ENCODE measurements around the gene SNX13. TPM values are rescaled to one million over a fixed set of nuclear protein-coding genes. Genes with fewer than 3 reads are reported as not detected.

SNX13 gene
- total RNA-seq, 6 experiments from 2014 or later: 29.0 to 33.1 (median 30.3) TPM

DNA sequence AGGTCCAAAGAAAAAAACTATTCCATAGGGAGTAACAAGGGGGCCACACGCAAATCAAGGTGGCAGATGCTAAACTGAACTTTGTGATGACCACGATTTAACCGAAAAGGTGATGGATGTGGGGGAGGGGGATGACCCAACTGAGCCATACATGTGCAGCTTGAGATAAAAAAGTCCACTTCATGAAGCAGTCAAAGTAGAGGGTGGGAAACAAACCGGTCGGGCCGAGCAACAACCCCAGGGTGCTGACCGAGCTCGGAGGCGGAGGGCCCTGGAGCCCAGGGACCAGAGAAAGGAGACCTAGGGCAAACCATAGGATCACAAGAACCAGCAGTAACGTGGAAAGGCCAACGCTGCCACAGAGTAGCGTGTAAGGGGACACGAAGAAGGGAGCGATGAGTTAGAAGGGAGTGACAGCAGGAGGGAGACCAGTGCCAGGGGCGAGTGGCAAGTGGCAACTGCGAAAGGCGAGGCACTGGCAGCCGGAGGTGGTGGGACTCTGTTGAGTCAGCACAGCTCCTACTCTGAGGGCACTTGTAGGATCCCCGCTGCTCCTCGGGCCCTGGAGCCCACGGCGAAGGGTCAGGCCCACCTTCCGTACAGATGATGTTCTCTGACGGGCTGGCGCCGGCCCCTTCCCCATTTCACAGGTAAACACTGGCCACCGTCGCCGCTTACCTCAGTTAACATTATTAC lies 540 bp downstream of the SNX13 start:
- Mint-ChIP-seq H3K4me1 (ENCODE audit: low read depth) (peaks cover 39% of the 10 kb centered on the region), H3K27ac (peak overlapping the region; percentile 97), H3K4me3 (peak overlapping the region; percentile 99), H3K27me3 (ENCODE audit: insufficient read depth) (no peaks in the 10 kb centered on the region; the same call in 1 of the 2 replicates), H3K9me3 (no peaks in the 10 kb centered on the region), H3K36me3 (ENCODE audit: low read depth) (no peaks in the 10 kb centered on the region)
- TF ChIP-seq, protein P1, sequence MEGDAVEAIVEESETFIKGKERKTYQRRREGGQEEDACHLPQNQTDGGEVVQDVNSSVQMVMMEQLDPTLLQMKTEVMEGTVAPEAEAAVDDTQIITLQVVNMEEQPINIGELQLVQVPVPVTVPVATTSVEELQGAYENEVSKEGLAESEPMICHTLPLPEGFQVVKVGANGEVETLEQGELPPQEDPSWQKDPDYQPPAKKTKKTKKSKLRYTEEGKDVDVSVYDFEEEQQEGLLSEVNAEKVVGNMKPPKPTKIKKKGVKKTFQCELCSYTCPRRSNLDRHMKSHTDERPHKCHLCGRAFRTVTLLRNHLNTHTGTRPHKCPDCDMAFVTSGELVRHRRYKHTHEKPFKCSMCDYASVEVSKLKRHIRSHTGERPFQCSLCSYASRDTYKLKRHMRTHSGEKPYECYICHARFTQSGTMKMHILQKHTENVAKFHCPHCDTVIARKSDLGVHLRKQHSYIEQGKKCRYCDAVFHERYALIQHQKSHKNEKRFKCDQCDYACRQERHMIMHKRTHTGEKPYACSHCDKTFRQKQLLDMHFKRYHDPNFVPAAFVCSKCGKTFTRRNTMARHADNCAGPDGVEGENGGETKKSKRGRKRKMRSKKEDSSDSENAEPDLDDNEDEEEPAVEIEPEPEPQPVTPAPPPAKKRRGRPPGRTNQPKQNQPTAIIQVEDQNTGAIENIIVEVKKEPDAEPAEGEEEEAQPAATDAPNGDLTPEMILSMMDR (IDR thresholded peaks at IDR 0.05): no peak
- peak; percentile 18 for DNase-seq

DNA sequence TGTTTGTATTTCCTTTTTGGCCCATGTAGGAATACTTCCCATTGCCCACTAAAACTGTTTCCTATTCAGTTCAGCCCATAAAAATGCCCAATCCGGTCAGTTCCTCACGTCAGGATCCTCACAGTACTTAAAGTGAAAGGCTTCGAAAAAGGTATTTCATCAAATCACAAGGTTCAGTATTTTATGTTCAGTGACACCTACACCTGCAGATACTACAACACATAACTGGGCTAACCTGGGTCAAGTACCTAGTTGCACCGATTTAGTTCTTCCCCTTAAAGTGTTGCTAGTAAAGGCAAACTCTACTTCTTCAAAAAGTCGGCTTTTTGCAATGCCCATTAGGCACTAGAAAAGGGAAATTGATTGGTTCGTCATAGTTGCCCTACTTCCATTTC lies 1.1 kb downstream of the SNX13 start:
- no peaks in the 10 kb centered on the region; the same call in 1 of the 2 replicates for H3K27me3 Mint-ChIP-seq (ENCODE audit: insufficient read depth)
- TF ChIP-seq, protein P1 (IDR thresholded peaks at IDR 0.05): no peak
- no peaks in the 10 kb centered on the region for H3K36me3 Mint-ChIP-seq (ENCODE audit: low read depth)

DNA sequence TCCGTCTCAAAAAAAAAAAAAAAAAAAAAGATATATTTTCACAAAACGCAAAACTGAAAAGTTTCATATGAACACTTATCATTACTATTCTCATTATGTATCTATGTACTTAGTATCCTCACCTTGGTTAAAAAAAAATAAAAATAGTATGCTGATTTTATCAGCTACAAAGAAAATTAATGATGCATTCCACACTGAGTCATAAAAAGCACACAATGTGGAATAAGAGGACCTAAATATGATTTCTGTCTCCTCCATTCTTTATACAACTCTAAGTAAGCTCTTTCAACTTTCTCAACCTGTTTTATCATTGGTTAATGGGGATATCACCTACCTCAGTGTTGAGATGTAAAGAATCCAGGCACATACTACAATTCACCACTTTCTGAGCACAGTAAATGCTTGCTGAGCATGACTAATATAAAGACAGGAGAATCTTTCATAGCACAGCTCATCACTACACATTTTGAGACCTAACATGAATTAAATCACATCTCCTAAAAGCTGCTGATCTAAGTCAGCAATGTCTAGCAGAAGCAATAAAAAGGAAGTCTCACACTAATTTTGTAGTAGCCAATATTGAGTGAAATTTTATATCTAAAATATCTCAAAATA lies 2.7 kb downstream of the SNX13 start:
- Mint-ChIP-seq H3K27ac (peak overlapping the region; percentile 29), H3K4me3 (peak overlapping the region; percentile 99), H3K36me3 (ENCODE audit: low read depth) (no peaks in the 10 kb centered on the region), H3K27me3 (ENCODE audit: insufficient read depth) (no peaks in the 10 kb centered on the region; the same call in 1 of the 2 replicates), H3K9me3 (no peaks in the 10 kb centered on the region), H3K4me1 (ENCODE audit: low read depth) (peaks cover 54% of the 10 kb centered on the region)
- TF ChIP-seq, protein P1 (IDR thresholded peaks at IDR 0.05): no peak
- DNase-seq: no peak

More for the DNA sequence above, 1.1 kb downstream of the SNX13 start:
- DNase-seq: peak; percentile 21
- peak overlapping the region; percentile 97 for H3K27ac Mint-ChIP-seq
- H3K4me1 Mint-ChIP-seq (ENCODE audit: low read depth): peaks cover 40% of the 10 kb centered on the region
- no peaks in the 10 kb centered on the region for H3K9me3 Mint-ChIP-seq
- H3K4me3 Mint-ChIP-seq: peak overlapping the region; percentile 99

DNA sequence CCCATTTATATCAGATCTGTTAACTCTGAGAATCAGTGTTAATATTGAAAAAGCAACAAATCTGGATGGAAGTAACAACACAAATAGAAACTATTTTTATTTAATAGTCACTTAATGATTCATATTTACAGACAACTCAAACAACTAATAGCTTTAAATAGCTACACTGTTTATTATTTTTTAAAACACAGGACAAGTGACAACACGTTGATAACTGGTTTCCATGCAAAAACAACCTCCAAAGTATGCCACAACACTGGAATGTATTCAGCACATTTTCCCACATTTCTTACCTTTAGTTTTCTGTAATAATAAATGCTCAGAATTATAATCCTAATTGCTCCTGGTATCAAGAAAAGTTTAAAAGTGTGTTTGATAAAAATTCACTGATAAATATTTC lies 4.0 kb downstream of the SNX13 start:
- no peak overlapping the region for H3K4me3 Mint-ChIP-seq
- no peak overlapping the region for H3K27ac Mint-ChIP-seq
- H3K4me1 Mint-ChIP-seq (ENCODE audit: low read depth): peaks cover 59% of the 10 kb centered on the region
- H3K27me3 Mint-ChIP-seq (ENCODE audit: insufficient read depth): no peaks in the 10 kb centered on the region; the same call in 1 of the 2 replicates
- TF ChIP-seq, protein P1 (IDR thresholded peaks at IDR 0.05): no peak
- no peaks in the 10 kb centered on the region for H3K9me3 Mint-ChIP-seq
- H3K36me3 Mint-ChIP-seq (ENCODE audit: low read depth): no peaks in the 10 kb centered on the region
- DNase-seq: no peak

DNA sequence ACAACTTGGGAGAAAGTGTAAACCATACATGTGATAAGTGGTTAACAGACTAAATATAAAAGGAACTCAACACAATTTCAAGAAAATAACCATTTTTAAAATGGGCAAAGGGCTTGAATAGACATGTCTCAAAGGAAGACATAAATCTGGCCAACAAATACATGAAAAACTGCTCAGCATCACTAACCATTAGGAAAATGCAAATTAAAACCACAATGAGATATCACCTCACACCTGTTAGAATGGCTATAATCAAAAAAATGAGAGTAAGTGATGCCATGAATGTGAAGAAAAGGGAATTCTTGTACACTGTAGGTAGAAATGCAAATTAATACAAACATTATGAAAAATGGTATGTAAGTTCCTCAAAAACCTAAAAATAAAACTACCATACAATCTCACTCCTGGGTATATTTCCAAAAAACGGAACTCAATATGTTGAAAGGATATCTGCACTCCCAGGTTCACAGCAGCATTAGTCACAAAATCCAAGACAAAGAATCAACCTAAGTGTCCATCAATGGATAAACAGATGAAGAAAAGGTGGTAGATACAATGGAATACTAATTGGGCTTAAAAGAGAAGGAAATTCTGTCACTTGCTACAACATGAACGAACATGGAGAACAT lies 5.6 kb downstream of the SNX13 start:
- H3K4me1 Mint-ChIP-seq (ENCODE audit: low read depth): peaks cover 61% of the 10 kb centered on the region
- no peaks in the 10 kb centered on the region for H3K9me3 Mint-ChIP-seq
- H3K4me3 Mint-ChIP-seq: no peak overlapping the region

More for the DNA sequence above, 5.6 kb downstream of the SNX13 start:
- Mint-ChIP-seq H3K27me3 (ENCODE audit: insufficient read depth) (no peaks in the 10 kb centered on the region; the same call in 1 of the 2 replicates), H3K36me3 (ENCODE audit: low read depth) (no peaks in the 10 kb centered on the region), H3K27ac (no peak overlapping the region)
- TF ChIP-seq, protein P1 (IDR thresholded peaks at IDR 0.05): no peak
- DNase-seq: no peak

All from HFFc6 (cell line).